ENCODE measurements around the gene LAMA1.

- TF ChIP-seq EZH2 (IDR thresholded peaks at IDR 0.05; ENCODE audit: borderline replicate concordance, low read depth, low read length, severe bottlenecking) (no peak), CTCF (IDR thresholded peaks at IDR 0.05; ENCODE audit: extremely low read depth in 1 of 2, insufficient read depth in 1 of 2, low read depth in 1 of 2, low read length in 2 of 2) (no peak), POLR2A (IDR thresholded peaks at IDR 0.05; ENCODE audit: low read depth, low read length) (no peak), POLR2AphosphoS5 (IDR thresholded peaks at IDR 0.05; ENCODE audit: insufficient read depth, low read depth, low read length) (no peak), MYC (IDR thresholded peaks at IDR 0.05; ENCODE audit: low read depth, low read length) (no peak), JUN (IDR thresholded peaks at IDR 0.05; ENCODE audit: borderline replicate concordance, insufficient read depth, insufficient read length, low read depth) (no peak), FOS (IDR thresholded peaks at IDR 0.05; ENCODE audit: borderline replicate concordance, insufficient read depth, low read length) (no peak), MAX (IDR thresholded peaks at IDR 0.05; ENCODE audit: insufficient read depth, insufficient read length) (no peak), GATA2 (IDR thresholded peaks at IDR 0.05; ENCODE audit: insufficient read depth, insufficient read length, low read depth, low read length) (no peak)
These were observed 46.0 kb downstream of the LAMA1 start for GRCh38 chr18:7071600-7071999.

Data from endothelial cell of umbilical vein (primary cell).